H9 (cell line): ENCODE measurements around the gene SPC24. TPM values are rescaled to one million over a fixed set of nuclear protein-coding genes. Genes with fewer than 3 reads are reported as not detected.

Experiments used
- DNase-seq: peaks from one replicate; pipeline ENCODE4 v3.0.0-alpha.2; 2017
- H2AFZ ChIP-seq: one replicate; pipeline ENCODE4 v1.6.1; 2013; ENCODE audit warnings: mild to moderate bottlenecking, low read length, control low read depth, moderate library complexity
- H2AK5ac ChIP-seq: 2 replicates; pipeline ENCODE4 v1.6.1; 2013; ENCODE audit warnings: low read length, control low read depth, mixed read lengths; ENCODE audit not compliant: insufficient read length
- H2BK120ac ChIP-seq: one replicate; pipeline ENCODE4 v1.6.1; 2013; ENCODE audit warnings: low read depth, mild to moderate bottlenecking, low read length, control low read depth, inconsistent platforms; ENCODE audit not compliant: poor library complexity, severe bottlenecking
- H2BK12ac ChIP-seq: 2 replicates; pipeline ENCODE4 v1.6.1; 2013; ENCODE audit warnings: low read length, control low read depth, mixed read lengths, low read depth; ENCODE audit not compliant: insufficient read length
- H2BK15ac ChIP-seq: 2 replicates; pipeline ENCODE4 v1.6.1; 2013; ENCODE audit warnings: low read depth, low read length, control low read depth
- H2BK20ac ChIP-seq: one replicate; pipeline ENCODE4 v1.6.1; 2013; ENCODE audit warnings: low read depth, mild to moderate bottlenecking, low read length, control low read depth, inconsistent platforms; ENCODE audit not compliant: poor library complexity, severe bottlenecking
- H2BK5ac ChIP-seq: 2 replicates; pipeline ENCODE4 v1.6.1; 2013; ENCODE audit warnings: low read length, control low read depth, mixed read lengths; ENCODE audit not compliant: insufficient read length
- H3K14ac ChIP-seq: 2 replicates; pipeline ENCODE4 v1.6.1; 2013; ENCODE audit warnings: low read length, control low read depth; ENCODE audit not compliant: insufficient read depth
- H3K18ac ChIP-seq: 2 replicates; pipeline ENCODE4 v1.6.1; 2013; ENCODE audit warnings: low read depth, mild to moderate bottlenecking, mixed read lengths, low read length, control low read depth; ENCODE audit not compliant: insufficient read length
- H3K23ac ChIP-seq: 2 replicates; pipeline ENCODE4 v1.6.1; 2013; ENCODE audit warnings: low read length, control low read depth, mixed read lengths, low read depth; ENCODE audit not compliant: insufficient read length
- H3K23me2 ChIP-seq: 2 replicates; pipeline ENCODE4 v1.6.1; 2013; ENCODE audit warnings: low read depth, mild to moderate bottlenecking, mixed read lengths, low read length, control low read depth; ENCODE audit not compliant: insufficient read length, poor library complexity, severe bottlenecking
- H3K27ac ChIP-seq: 2 replicates; pipeline ENCODE4 v1.5.1; 2013; ENCODE audit warnings: low read length, control low read depth, mixed read lengths, low read depth; ENCODE audit not compliant: insufficient read length
- H3K27me3 ChIP-seq: 2 replicates; pipeline ENCODE4 v1.6.1; 2013; ENCODE audit warnings: low read length, control low read depth, inconsistent platforms; ENCODE audit not compliant: insufficient read depth
- H3K4ac ChIP-seq: 2 replicates; pipeline ENCODE4 v1.6.1; 2013; ENCODE audit warnings: low read depth, mild to moderate bottlenecking, control low read depth, inconsistent platforms, low read length, moderate library complexity
- H3K4me1 ChIP-seq: 2 replicates; pipeline ENCODE4 v1.6.1; 2013; ENCODE audit warnings: low read length, control low read depth, inconsistent platforms; ENCODE audit not compliant: insufficient read depth
- H3K4me2 ChIP-seq: 2 replicates; pipeline ENCODE4 v1.6.1; 2013; ENCODE audit warnings: low read length, control low read depth, mixed read lengths; ENCODE audit not compliant: insufficient read length, insufficient read depth
- H3K56ac ChIP-seq: 2 replicates; pipeline ENCODE4 v1.6.1; 2013; ENCODE audit warnings: low read depth, mild to moderate bottlenecking, mixed read lengths, low read length, control low read depth; ENCODE audit not compliant: insufficient read length
- H3K79me1 ChIP-seq: 2 replicates; pipeline ENCODE4 v1.6.1; 2013; ENCODE audit warnings: low read depth, mild to moderate bottlenecking, moderate library complexity, low read length, control low read depth, inconsistent platforms; ENCODE audit not compliant: insufficient read depth, poor library complexity, severe bottlenecking
- H3K79me2 ChIP-seq: 2 replicates; pipeline ENCODE4 v1.6.1; 2013; ENCODE audit warnings: low read length, control low read depth, inconsistent platforms; ENCODE audit not compliant: insufficient read depth
- H3K9ac ChIP-seq: 2 replicates; pipeline ENCODE4 v1.6.1; 2013; ENCODE audit warnings: low read length, control low read depth, mixed read lengths; ENCODE audit not compliant: insufficient read length; ENCODE audit errors: extremely low read depth
- H3K9me3 ChIP-seq: one replicate; pipeline ENCODE4 v1.6.1; 2013; ENCODE audit warnings: low read depth, low read length, inconsistent platforms; ENCODE audit not compliant: control insufficient read depth
- H3T11ph ChIP-seq: one replicate; pipeline ENCODE4 v1.6.1; 2013; ENCODE audit warnings: mild to moderate bottlenecking, low read length, control low read depth, inconsistent platforms
- H4K20me1 ChIP-seq: one replicate; pipeline ENCODE4 v1.6.1; 2013; ENCODE audit not compliant: control insufficient read depth, insufficient read length, insufficient read depth
- H4K5ac ChIP-seq: 2 replicates; pipeline ENCODE4 v1.6.1; 2013; ENCODE audit warnings: low read depth, mild to moderate bottlenecking, mixed read lengths, low read length, control low read depth; ENCODE audit not compliant: insufficient read length
- H4K8ac ChIP-seq: replicated peaks from 2 replicates; pipeline ENCODE4 v1.6.1; 2013; ENCODE audit warnings: low read length, control low read depth, mixed read lengths, low read depth; ENCODE audit not compliant: insufficient read length
- H4K91ac ChIP-seq: 2 replicates; pipeline ENCODE4 v1.6.1; 2013; ENCODE audit warnings: low read depth, mild to moderate bottlenecking, moderate library complexity, mixed read lengths, low read length, control low read depth; ENCODE audit not compliant: insufficient read length
- H3K27ac Mint-ChIP-seq, 3 experiments: 2 replicates in 2 of 3; 3 replicates in 1 of 3; pipeline ENCODE4 v1.8.0; 2020 to 2021; ENCODE audit warnings: mixed read lengths in 3 of 3, mild to moderate bottlenecking in 1 of 3, moderate library complexity in 1 of 3
- H3K27me3 Mint-ChIP-seq: 2 replicates; pipeline ENCODE4 v1.8.0; 2021; ENCODE audit warnings: low read depth, mild to moderate bottlenecking, moderate library complexity, mixed read lengths
- H3K36me3 Mint-ChIP-seq, 3 experiments: 2 replicates in 2 of 3; 3 replicates in 1 of 3; pipeline ENCODE4 v1.8.0; 2020 to 2021; ENCODE audit warnings: low read depth in 3 of 3, mixed read lengths in 3 of 3; ENCODE audit not compliant: insufficient read depth in 1 of 3
- H3K4me1 Mint-ChIP-seq, 2 experiments: 2 replicates each; pipeline ENCODE4 v1.8.0; 2020; ENCODE audit warnings: mixed read lengths in 2 of 2
- H3K4me3 Mint-ChIP-seq, 2 experiments: 2 replicates in 1 of 2; 3 replicates in 1 of 2; pipeline ENCODE4 v1.8.0; 2020 to 2021; ENCODE audit warnings: mild to moderate bottlenecking in 2 of 2, mixed read lengths in 2 of 2, moderate library complexity in 1 of 2
- H3K9me3 Mint-ChIP-seq, 2 experiments: 2 replicates in 1 of 2; 3 replicates in 1 of 2; pipeline ENCODE4 v1.8.0; 2020; ENCODE audit warnings: mild to moderate bottlenecking in 2 of 2, mixed read lengths in 2 of 2, moderate library complexity in 1 of 2
- WGBS: extraction: QIAGEN DNeasy Blood & Tissue Kit; methylation state at CpG from one replicate; pipeline ENCODE4 v1.1.7; 2013; ENCODE audit warnings: missing lambda C conversion rate, low lambda C conversion rate, mixed read lengths; ENCODE audit not compliant: insufficient read length; ENCODE audit errors: extremely low coverage; 5-methylcytosine and 5-hydroxymethylcytosine counted together
- total RNA-seq: library from RNA; stranded (reverse); gene quantifications from 2 replicates; pipeline ENCODE4 v1.2.1, GENCODE V29; 2021
- TF ChIP-seq, protein P1 (sequence below): fragments of 200-600 bp; sonication (generic); conservative IDR thresholded peaks from 3 replicates; pipeline ENCODE4 v1.8.0; 2021; ENCODE audit warnings: antibody characterized with exemption, mild to moderate bottlenecking

The SPC24 gene
- total RNA-seq, 1 experiment from 2014 or later: 51.5 TPM

- H3T11ph ChIP-seq: no peak overlapping the region
- no peak overlapping the region for H4K5ac ChIP-seq
- H2BK15ac ChIP-seq: no peak overlapping the region
- no peak overlapping the region for H3K23ac ChIP-seq
- no peak overlapping the region for H4K8ac ChIP-seq
- H2BK12ac ChIP-seq: no peak overlapping the region
- no peak overlapping the region; a peak in 1 of 5 replicates for H3K4me3 Mint-ChIP-seq
- H4K91ac ChIP-seq: no peak overlapping the region
- H3K9me3 ChIP-seq: no peaks in the 10 kb centered on the region
- H3K4ac ChIP-seq: no peak overlapping the region
- no peaks in the 10 kb centered on the region for H3K23me2 ChIP-seq
- no peak overlapping the region for H3K18ac ChIP-seq
- no peaks in the 10 kb centered on the region for H3K27me3 ChIP-seq
- TF ChIP-seq, protein P1, sequence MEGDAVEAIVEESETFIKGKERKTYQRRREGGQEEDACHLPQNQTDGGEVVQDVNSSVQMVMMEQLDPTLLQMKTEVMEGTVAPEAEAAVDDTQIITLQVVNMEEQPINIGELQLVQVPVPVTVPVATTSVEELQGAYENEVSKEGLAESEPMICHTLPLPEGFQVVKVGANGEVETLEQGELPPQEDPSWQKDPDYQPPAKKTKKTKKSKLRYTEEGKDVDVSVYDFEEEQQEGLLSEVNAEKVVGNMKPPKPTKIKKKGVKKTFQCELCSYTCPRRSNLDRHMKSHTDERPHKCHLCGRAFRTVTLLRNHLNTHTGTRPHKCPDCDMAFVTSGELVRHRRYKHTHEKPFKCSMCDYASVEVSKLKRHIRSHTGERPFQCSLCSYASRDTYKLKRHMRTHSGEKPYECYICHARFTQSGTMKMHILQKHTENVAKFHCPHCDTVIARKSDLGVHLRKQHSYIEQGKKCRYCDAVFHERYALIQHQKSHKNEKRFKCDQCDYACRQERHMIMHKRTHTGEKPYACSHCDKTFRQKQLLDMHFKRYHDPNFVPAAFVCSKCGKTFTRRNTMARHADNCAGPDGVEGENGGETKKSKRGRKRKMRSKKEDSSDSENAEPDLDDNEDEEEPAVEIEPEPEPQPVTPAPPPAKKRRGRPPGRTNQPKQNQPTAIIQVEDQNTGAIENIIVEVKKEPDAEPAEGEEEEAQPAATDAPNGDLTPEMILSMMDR: no peak
- DNase-seq: no peak
- no peak overlapping the region for H2BK5ac ChIP-seq
- no peaks in the 10 kb centered on the region for H3K9me3 Mint-ChIP-seq
- peaks cover 5 to 7% of the 10 kb centered on the region in 2 experiments; a peak in 2 of 4 replicates for H3K4me1 Mint-ChIP-seq
- peaks cover 57 to 84% (median 79%) of the 10 kb centered on the region in 3 experiments for H3K36me3 Mint-ChIP-seq
- no peak overlapping the region for H3K4me2 ChIP-seq
- H3K14ac ChIP-seq: no peak overlapping the region
- no peaks in the 10 kb centered on the region for H4K20me1 ChIP-seq
- peak overlapping the region; percentile 1 to 92 (median 92); a peak in 4 of 7 replicates for H3K27ac Mint-ChIP-seq
- H3K56ac ChIP-seq: no peak overlapping the region
- H2BK20ac ChIP-seq: no peak overlapping the region
- H3K27ac ChIP-seq: no peak overlapping the region
- H3K27me3 Mint-ChIP-seq: no peaks in the 10 kb centered on the region
- no peaks in the 10 kb centered on the region for H3K4me1 ChIP-seq
- no peak overlapping the region for H2BK120ac ChIP-seq
- WGBS: no CpG with 5 or more reads among the region's 12 CpGs
- peaks cover 27% of the 10 kb centered on the region; the same call in 1 of the 2 replicates for H3K79me2 ChIP-seq
- no peak overlapping the region for H2AFZ ChIP-seq
- no peak overlapping the region for H3K9ac ChIP-seq
- no peak overlapping the region for H2AK5ac ChIP-seq
- peaks cover 7% of the 10 kb centered on the region for H3K79me1 ChIP-seq
Observed at GRCh38 chr19:11100049-11100448, 55.5 kb downstream of the SPC24 start.
